Keratinocyte (primary cell): ENCODE measurements around the gene CRYGB. TPM values are rescaled to one million over a fixed set of nuclear protein-coding genes. Genes with fewer than 3 reads are reported as not detected.

Experiments used
- DNase-seq: peaks from one replicate; pipeline ENCODE4 v3.0.0-alpha.2; 2011; ENCODE audit warnings: low read depth, missing footprints, low spot score
- FAIRE-seq: peaks from 2 replicates; lab custom pipeline; 2011; peaks lifted over from hg19 to GRCh38; lab: Jason Lieb, UNC
- H2AFZ ChIP-seq: 2 replicates; pipeline ENCODE4 v1.6.0; 2012; ENCODE audit warnings: low read length, control low read depth, inconsistent platforms; ENCODE audit not compliant: control insufficient read depth
- H3K27ac ChIP-seq: 2 replicates; pipeline ENCODE4 v1.5.1; 2011; ENCODE audit warnings: low read length; ENCODE audit not compliant: control insufficient read depth, insufficient read depth
- H3K27me3 ChIP-seq: 3 replicates; pipeline ENCODE4 v1.6.0; 2011; ENCODE audit warnings: low read length; ENCODE audit not compliant: control insufficient read depth, insufficient read depth; ENCODE audit errors: extremely low read depth
- H3K36me3 ChIP-seq, 2 experiments: 2 replicates in 1 of 2; 3 replicates in 1 of 2; pipeline ENCODE4 v1.5.1; 2011; ENCODE audit warnings: low read length in 2 of 2, mild to moderate bottlenecking in 1 of 2; ENCODE audit not compliant: control insufficient read depth in 2 of 2, insufficient read depth in 2 of 2; ENCODE audit errors: extremely low read depth in 1 of 2
- H3K4me1 ChIP-seq: 3 replicates; pipeline ENCODE4 v1.5.1; 2011; ENCODE audit warnings: low read length; ENCODE audit not compliant: control insufficient read depth, insufficient read depth; ENCODE audit errors: extremely low read depth
- H3K4me2 ChIP-seq: 3 replicates; pipeline ENCODE4 v1.6.0; 2011; ENCODE audit warnings: low read depth, low read length; ENCODE audit not compliant: control insufficient read depth, insufficient read depth; ENCODE audit errors: extremely low read depth
- H3K4me3 ChIP-seq, 3 experiments: fragments of 200-600 bp in 1 of 3; sonication (generic) in 1 of 3; 2 replicates in 2 of 3; 3 replicates in 1 of 3; pipeline ENCODE4 v1.5.1; 2011 to 2016; ENCODE audit warnings: low read length in 3 of 3, mild to moderate bottlenecking in 3 of 3, control low read depth in 2 of 3, inconsistent platforms in 1 of 3, low read depth in 1 of 3, mixed read lengths in 1 of 3, mixed run types in 1 of 3, moderate library complexity in 1 of 3; ENCODE audit not compliant: control insufficient read depth in 2 of 3, insufficient read depth in 2 of 3; ENCODE audit errors: extremely low read depth in 1 of 3
- H3K79me2 ChIP-seq: 2 replicates; pipeline ENCODE4 v1.6.0; 2012; ENCODE audit warnings: low read length; ENCODE audit not compliant: control insufficient read depth, insufficient read depth
- H3K9ac ChIP-seq: 3 replicates; pipeline ENCODE4 v1.6.0; 2011; ENCODE audit warnings: low read length; ENCODE audit not compliant: control insufficient read depth, insufficient read depth; ENCODE audit errors: extremely low read depth
- H3K9me1 ChIP-seq: 3 replicates; pipeline ENCODE4 v1.6.0; 2011; ENCODE audit warnings: low read length; ENCODE audit not compliant: control insufficient read depth, insufficient read depth; ENCODE audit errors: extremely low read depth
- H3K9me3 ChIP-seq: 2 replicates; pipeline ENCODE4 v1.5.1; 2012; ENCODE audit warnings: low read depth, low read length; ENCODE audit not compliant: control insufficient read depth
- H4K20me1 ChIP-seq: 3 replicates; pipeline ENCODE4 v1.6.0; 2011; ENCODE audit warnings: low read length; ENCODE audit not compliant: control insufficient read depth, insufficient read depth; ENCODE audit errors: extremely low read depth
- EZH2 ChIP-seq: IDR thresholded peaks from one replicate; pipeline ENCODE4 v1.6.1; 2012; ENCODE audit warnings: inconsistent platforms, mild to moderate bottlenecking, low read length, moderate library complexity
- dilution Hi-C: fragments of 300-500 bp; cut with MboI; formaldehyde crosslinking; loops from one replicate; pipeline ENCODE4 v1.7.0; 2020; ENCODE audit warnings: low sequenced_read_pairs; ENCODE audit not compliant: extremely low pct_ligation_motif_present
- polyA plus RNA-seq, 5 experiments: library from polyadenylated mRNA; depleted of rRNA in 3 of 5; stranded (reverse) in 3 of 5; stranded (forward) in 1 of 5; unstranded in 1 of 5; fragments of >200 nt; gene quantifications; 1 replicate in 1 of 5; 2 replicates in 3 of 5; 3 replicates in 1 of 5; pipeline versions ENCODE4 v1.2.1 to v1.2.3, GENCODE V29; 2011 to 2012; ENCODE audit warnings: missing spikeins in 2 of 5, low read depth in 1 of 5, low replicate concordance in 1 of 5
- TF ChIP-seq, protein P1 (sequence below), 3 experiments: IDR thresholded peaks in 1 of 3; conservative IDR thresholded peaks in 1 of 3; optimal IDR thresholded peaks in 1 of 3; 2 replicates in 2 of 3; 3 replicates in 1 of 3; pipeline versions ENCODE3 to v1.5.1; 2011; ENCODE audit warnings: low read length in 3 of 3, mild to moderate bottlenecking in 3 of 3, moderate library complexity in 2 of 3, control low read depth in 1 of 3, inconsistent platforms in 1 of 3; ENCODE audit not compliant: insufficient read depth in 2 of 3; ENCODE audit errors: extremely low read depth in 1 of 3

Gene CRYGB
- polyA plus RNA-seq, 1 donor (not counting 4 experiments of a cell fraction or from before 2014, with no cell fraction given), result not detected

DNA sequence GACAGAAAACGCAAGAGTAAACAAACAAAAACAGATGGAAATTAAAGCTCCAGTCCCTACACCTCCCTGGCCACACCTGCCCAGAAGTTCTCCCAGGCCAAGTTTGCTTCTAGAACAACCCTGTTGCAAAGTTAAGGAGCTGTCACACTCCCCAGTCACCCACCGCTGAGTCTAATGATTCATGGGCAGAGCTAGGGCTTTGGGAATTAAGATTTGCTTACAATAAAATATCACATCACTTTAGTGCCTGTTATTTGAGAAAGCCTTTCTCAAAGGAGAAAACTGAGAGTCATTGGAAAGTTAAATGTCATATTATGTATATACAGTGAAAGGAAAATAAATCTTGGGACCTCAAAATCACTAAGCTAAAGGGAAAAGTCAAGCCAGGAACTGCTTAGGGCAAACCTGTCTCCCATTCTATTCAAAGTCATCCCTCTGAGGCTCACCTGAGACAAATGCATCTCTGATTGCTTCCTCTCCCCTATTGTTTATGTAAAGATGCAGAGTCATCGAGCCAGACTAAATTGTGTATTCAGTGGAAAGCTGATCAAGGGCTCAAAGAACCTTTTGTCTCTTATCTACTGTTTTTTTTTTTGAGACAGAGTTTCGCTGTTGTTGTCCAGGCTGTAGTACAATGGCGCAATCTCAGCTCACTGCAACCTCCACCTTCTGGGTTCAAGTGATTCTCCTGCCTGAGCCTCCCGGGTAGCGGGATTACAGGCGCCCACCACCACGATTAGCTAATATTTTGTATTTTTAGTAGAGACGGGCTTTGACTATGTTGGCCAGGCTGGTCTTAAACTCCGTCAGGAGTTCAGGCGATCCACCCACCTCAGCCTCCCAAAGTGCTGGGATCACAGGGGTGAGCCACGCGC, 2.8 kb downstream of the CRYGB start:
- Histone ChIP-seq H3K9ac (no peak overlapping the region), H3K27ac (no peak overlapping the region), H3K9me1 (no peaks in the 10 kb centered on the region), H3K4me1 (no peaks in the 10 kb centered on the region), H3K9me3 (no peaks in the 10 kb centered on the region), H4K20me1 (no peaks in the 10 kb centered on the region), H3K79me2 (no peaks in the 10 kb centered on the region), H3K4me2 (no peak overlapping the region), H3K36me3 (no peaks in the 10 kb centered on the region), H3K27me3 (no peaks in the 10 kb centered on the region), H2AFZ (no peak overlapping the region), H3K4me3 (no peak overlapping the region)
- no peak for FAIRE-seq
- dilution Hi-C loops, result no loop called here
- TF ChIP-seq, protein P1, sequence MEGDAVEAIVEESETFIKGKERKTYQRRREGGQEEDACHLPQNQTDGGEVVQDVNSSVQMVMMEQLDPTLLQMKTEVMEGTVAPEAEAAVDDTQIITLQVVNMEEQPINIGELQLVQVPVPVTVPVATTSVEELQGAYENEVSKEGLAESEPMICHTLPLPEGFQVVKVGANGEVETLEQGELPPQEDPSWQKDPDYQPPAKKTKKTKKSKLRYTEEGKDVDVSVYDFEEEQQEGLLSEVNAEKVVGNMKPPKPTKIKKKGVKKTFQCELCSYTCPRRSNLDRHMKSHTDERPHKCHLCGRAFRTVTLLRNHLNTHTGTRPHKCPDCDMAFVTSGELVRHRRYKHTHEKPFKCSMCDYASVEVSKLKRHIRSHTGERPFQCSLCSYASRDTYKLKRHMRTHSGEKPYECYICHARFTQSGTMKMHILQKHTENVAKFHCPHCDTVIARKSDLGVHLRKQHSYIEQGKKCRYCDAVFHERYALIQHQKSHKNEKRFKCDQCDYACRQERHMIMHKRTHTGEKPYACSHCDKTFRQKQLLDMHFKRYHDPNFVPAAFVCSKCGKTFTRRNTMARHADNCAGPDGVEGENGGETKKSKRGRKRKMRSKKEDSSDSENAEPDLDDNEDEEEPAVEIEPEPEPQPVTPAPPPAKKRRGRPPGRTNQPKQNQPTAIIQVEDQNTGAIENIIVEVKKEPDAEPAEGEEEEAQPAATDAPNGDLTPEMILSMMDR (optimal IDR thresholded peaks at IDR 0.05 in 1 of 3, IDR thresholded peaks at IDR 0.05 in 1 of 3, conservative IDR thresholded peaks at IDR 0.05 in 1 of 3; ENCODE audit: extremely low read depth in 1 of 3, insufficient read depth in 2 of 3, low read length in 3 of 3), result no peak
- no peak for TF ChIP-seq EZH2
- DNase-seq, result no peak

DNA sequence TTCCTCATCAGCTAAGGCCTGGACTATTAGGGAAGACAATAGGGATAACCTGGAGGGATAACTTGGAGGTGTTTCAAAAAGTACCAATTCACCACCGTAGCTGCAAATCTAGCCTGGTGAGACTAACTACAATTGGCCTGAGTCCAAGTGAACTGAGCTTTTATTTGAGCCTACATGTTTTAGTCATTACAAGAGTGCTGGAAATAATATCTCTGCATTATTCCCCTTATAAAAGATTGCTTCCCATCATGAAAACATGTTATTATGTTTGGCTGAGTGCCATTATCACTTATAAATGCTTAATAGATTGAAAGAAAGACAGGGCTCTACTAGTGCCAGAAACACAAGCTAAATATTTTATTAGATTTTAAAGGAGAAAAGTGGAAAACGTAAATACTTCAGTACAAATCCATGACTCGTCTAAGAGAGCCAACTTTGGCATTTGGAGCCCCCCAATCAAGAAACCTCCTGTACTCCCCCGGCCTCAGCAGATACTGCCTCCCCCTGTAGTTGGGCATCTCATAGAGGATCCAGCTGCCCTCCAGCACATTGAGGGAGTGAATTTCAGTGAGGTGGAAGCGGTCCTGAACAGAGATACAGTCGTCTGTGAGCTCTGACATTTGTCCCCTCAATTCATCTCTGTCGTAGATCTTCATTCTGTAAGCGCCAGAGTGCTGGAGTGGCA, 3.6 kb downstream of the CRYGB start:
- DNase-seq, result no peak
- H3K27ac ChIP-seq, result no peak overlapping the region
- FAIRE-seq, result no peak
- no peaks in the 10 kb centered on the region for H4K20me1 ChIP-seq
- H3K27me3 ChIP-seq, result no peaks in the 10 kb centered on the region
- no peak for TF ChIP-seq EZH2
- TF ChIP-seq, protein P1 (optimal IDR thresholded peaks at IDR 0.05 in 1 of 3, IDR thresholded peaks at IDR 0.05 in 1 of 3, conservative IDR thresholded peaks at IDR 0.05 in 1 of 3; ENCODE audit: extremely low read depth in 1 of 3, insufficient read depth in 2 of 3, low read length in 3 of 3), result no peak
- H3K36me3 ChIP-seq, result no peaks in the 10 kb centered on the region
- no peak overlapping the region for H3K4me3 ChIP-seq
- dilution Hi-C loops, result no loop called here
- no peaks in the 10 kb centered on the region for H3K79me2 ChIP-seq
- H3K9me1 ChIP-seq, result no peaks in the 10 kb centered on the region
- no peaks in the 10 kb centered on the region for H3K4me1 ChIP-seq
- no peak overlapping the region for H2AFZ ChIP-seq
- H3K4me2 ChIP-seq, result no peak overlapping the region
- H3K9me3 ChIP-seq, result no peaks in the 10 kb centered on the region
- no peak overlapping the region for H3K9ac ChIP-seq
